IMR-90 (cell line): ENCODE results near the gene STUM. TPM values are rescaled to one million over a fixed set of nuclear protein-coding genes. Genes with fewer than 3 reads are reported as not detected.

Experiments used
- ATAC-seq: fragments of 200-7000 bp; cut with Tn5 transposase; 2 replicates; pipeline ENCODE4 v1.9.1; 2020; ENCODE audit warnings: low read depth, mild to moderate bottlenecking, moderate library complexity
- BruUV-seq: library from RNA; stranded (reverse); fragments of 400-500 nt; replicated peaks from 2 replicates; lab custom pipeline; 2021; lab: Mats Ljungman, UMichigan
- CTCF ChIA-PET: fragments of 300-600 bp; formaldehyde crosslinking; extraction: SDS; loops from one replicate; lab custom pipeline; 2021; ENCODE audit warnings: antibody characterized with exemption; lab: Yijun Ruan, JAX
- POLR2A ChIA-PET: fragments of 300-600 bp; sonication (Branson Sonifier 250); formaldehyde crosslinking; loops from one replicate; lab custom pipeline; 2022; ENCODE audit warnings: antibody characterized with exemption; ENCODE audit not compliant: unreplicated experiment; lab: Charles Lee
- DNase-seq: peaks from one replicate; pipeline ENCODE4 v3.0.0; 2013
- H2AFZ ChIP-seq: replicated peaks from 2 replicates; pipeline ENCODE3; 2013; ENCODE audit warnings: low read length, mild to moderate bottlenecking; ENCODE audit not compliant: poor library complexity
- H2AK5ac ChIP-seq: 2 replicates; pipeline ENCODE4 v1.6.1; 2013; ENCODE audit warnings: low read depth, low read length, inconsistent platforms
- H2AK9ac ChIP-seq: replicated peaks from 2 replicates; pipeline ENCODE3; 2013; ENCODE audit warnings: mild to moderate bottlenecking, low read depth, low read length, moderate library complexity; ENCODE audit not compliant: poor library complexity
- H2BK120ac ChIP-seq: 2 replicates; pipeline ENCODE4 v1.6.1; 2013; ENCODE audit warnings: low read depth, low read length, inconsistent platforms
- H2BK15ac ChIP-seq: 3 replicates; pipeline ENCODE4 v1.6.1; 2013; ENCODE audit warnings: low read depth, low read length, inconsistent platforms
- H2BK20ac ChIP-seq: 2 replicates; pipeline ENCODE4 v1.6.1; 2013; ENCODE audit warnings: low read depth, mild to moderate bottlenecking, inconsistent platforms, low read length, moderate library complexity
- H2BK5ac ChIP-seq: 2 replicates; pipeline ENCODE4 v1.6.1; 2013; ENCODE audit warnings: mild to moderate bottlenecking, low read depth, low read length, inconsistent platforms; ENCODE audit not compliant: poor library complexity, severe bottlenecking
- H3K14ac ChIP-seq: replicated peaks from 2 replicates; pipeline ENCODE4 v1.6.1; 2013; ENCODE audit warnings: low read depth, low read length, inconsistent platforms
- H3K18ac ChIP-seq: 2 replicates; pipeline ENCODE4 v1.6.1; 2013; ENCODE audit warnings: low read depth, low read length, control low read depth
- H3K23ac ChIP-seq: 2 replicates; pipeline ENCODE4 v1.6.1; 2013; ENCODE audit warnings: low read depth, low read length, inconsistent platforms
- H3K27ac ChIP-seq: 2 replicates; pipeline ENCODE4 v1.5.1; 2013; ENCODE audit warnings: mild to moderate bottlenecking, control low read depth, low read length; ENCODE audit not compliant: insufficient read depth
- H3K27me3 ChIP-seq: 2 replicates; pipeline ENCODE4 v1.6.1; 2013; ENCODE audit warnings: low read length; ENCODE audit not compliant: control insufficient read depth, insufficient read depth
- H3K36me3 ChIP-seq: 2 replicates; pipeline ENCODE4 v1.6.1; 2013; ENCODE audit warnings: low read length, mixed read lengths; ENCODE audit not compliant: control insufficient read depth, insufficient read depth
- H3K4ac ChIP-seq: 2 replicates; pipeline ENCODE4 v1.6.1; 2013; ENCODE audit warnings: low read depth, low read length, inconsistent platforms
- H3K4me1 ChIP-seq: 2 replicates; pipeline ENCODE4 v1.6.1; 2013; ENCODE audit warnings: low read length, mixed read lengths; ENCODE audit not compliant: control insufficient read depth, insufficient read depth
- H3K4me2 ChIP-seq: 2 replicates; pipeline ENCODE4 v1.6.1; 2013; ENCODE audit warnings: low read depth, mild to moderate bottlenecking, control low read depth, low read length, moderate library complexity
- H3K4me3 ChIP-seq: 2 replicates; pipeline ENCODE4 v1.5.1; 2013; ENCODE audit warnings: low read depth, mild to moderate bottlenecking, control low read depth, low read length, moderate library complexity; ENCODE audit not compliant: insufficient read depth
- H3K56ac ChIP-seq: 2 replicates; pipeline ENCODE4 v1.6.1; 2013; ENCODE audit warnings: low read length, inconsistent platforms; ENCODE audit not compliant: insufficient read depth; ENCODE audit errors: extremely low read depth
- H3K79me1 ChIP-seq, 2 experiments: 2 replicates each; pipeline ENCODE4 v1.6.1; 2013; ENCODE audit warnings: low read length in 2 of 2, inconsistent platforms in 1 of 2, low read depth in 1 of 2
- H3K9ac ChIP-seq: 2 replicates; pipeline ENCODE4 v1.6.1; 2013; ENCODE audit warnings: low read depth, low read length, control low read depth
- H3K9me1 ChIP-seq: 2 replicates; pipeline ENCODE4 v1.6.1; 2013; ENCODE audit warnings: low read length, inconsistent platforms; ENCODE audit not compliant: insufficient read depth
- H3K9me3 ChIP-seq: 2 replicates; pipeline ENCODE4 v1.6.1; 2013; ENCODE audit warnings: low read length; ENCODE audit not compliant: control insufficient read depth, insufficient read depth
- H4K20me1 ChIP-seq: 2 replicates; pipeline ENCODE4 v1.6.1; 2013; ENCODE audit warnings: low read length, inconsistent platforms; ENCODE audit not compliant: insufficient read depth
- H4K5ac ChIP-seq: 2 replicates; pipeline ENCODE4 v1.6.1; 2013; ENCODE audit warnings: mild to moderate bottlenecking, low read depth, low read length, control low read depth
- H4K8ac ChIP-seq, 2 experiments: 2 replicates each; pipeline ENCODE4 v1.6.1; 2013; ENCODE audit warnings: low read depth in 2 of 2, low read length in 2 of 2, control low read depth in 1 of 2, inconsistent platforms in 1 of 2
- H4K91ac ChIP-seq: 2 replicates; pipeline ENCODE4 v1.6.1; 2013; ENCODE audit warnings: low read depth, low read length, inconsistent platforms; ENCODE audit not compliant: insufficient read depth
- CEBPB ChIP-seq: IDR thresholded peaks from 2 replicates; pipeline ENCODE4 v1.6.1; 2012; ENCODE audit warnings: low read depth, low read length, improper control_type of control experiment
- CHD1 ChIP-seq: IDR thresholded peaks from 2 replicates; pipeline ENCODE4 v1.6.1; 2012; ENCODE audit warnings: low read depth, low read length, improper control_type of control experiment
- CTCF ChIP-seq: conservative IDR thresholded peaks from 2 replicates; pipeline ENCODE4 v1.5.1; 2012; ENCODE audit warnings: mild to moderate bottlenecking, low read depth, low read length, improper control_type of control experiment
- MAFK ChIP-seq: IDR thresholded peaks from 2 replicates; pipeline ENCODE4 v1.6.1; 2012; ENCODE audit warnings: low read depth, low read length, improper control_type of control experiment
- MAZ ChIP-seq: IDR thresholded peaks from 2 replicates; pipeline ENCODE4 v1.6.1; 2012; ENCODE audit warnings: low read depth, mild to moderate bottlenecking, low read length, improper control_type of control experiment, moderate library complexity, borderline replicate concordance
- NFE2L2 ChIP-seq: fragments of 150-350 bp; IDR thresholded peaks from 2 replicates; pipeline ENCODE4 v1.6.1; 2016; ENCODE audit warnings: low read depth, mild to moderate bottlenecking, low read length
- WGBS, 2 experiments: methylation state at CpG; one replicate each; pipeline versions ENCODE4 v1.1.5 to v1.1.7; 2013; ENCODE audit warnings: missing lambda C conversion rate in 2 of 2; ENCODE audit not compliant: insufficient read length in 1 of 2; ENCODE audit errors: extremely low coverage in 2 of 2; 5-methylcytosine and 5-hydroxymethylcytosine counted together
- dilution Hi-C: fragments of 300-500 bp; cut with HindIII; formaldehyde crosslinking; loops from one replicate; pipeline ENCODE4 v1.14.3; 2018; ENCODE audit warnings: low sequenced_read_pairs; ENCODE audit not compliant: unreplicated experiment
- in situ Hi-C: fragments of 300-500 bp; cut with MboI; formaldehyde crosslinking; loops from 3 replicates; pipeline ENCODE4 v1.14.3; 2019; ENCODE audit warnings: low sequenced_read_pairs, inconsistent platforms, mixed read lengths
- intact Hi-C: fragments of 100-400 bp; cut with micrococcal nuclease; formaldehyde crosslinking; loops from 2 replicates; pipeline ENCODE4 v1.10.0; 2022
- polyA plus RNA-seq, 3 experiments: library from polyadenylated mRNA; depleted of rRNA; stranded (reverse); fragments of >200 nt; gene quantifications; 2 replicates each; pipeline ENCODE4 v1.2.3, GENCODE V29; 2012; ENCODE audit warnings: low replicate concordance in 1 of 3
- total RNA-seq: library from RNA; depleted of rRNA; stranded (reverse); fragments of >200 nt; gene quantifications from 2 replicates; pipeline ENCODE4 v1.2.3, GENCODE V29; 2012

The STUM gene
- total and polyA plus RNA-seq, 2 of the 4 experiments (the other 2 are of a cell fraction), result not detected

GRCh38 chr1:226653311-226653921 lies 104.9 kb downstream of the STUM start (continued):
- TF ChIP-seq CEBPB, result no peak

GRCh38 chr1:226654046-226654667 lies 105.6 kb downstream of the STUM start:
- Histone ChIP-seq H4K8ac (peak overlapping the region; percentile 75 to 97), H2BK15ac (peak overlapping the region; percentile 91), H3K56ac (0 out of 2 replicates have a peak overlapping the region, but pooled peaks have one; percentile 4), H3K9me3 (no peaks in the 10 kb centered on the region), H3K4me2 (no peak overlapping the region), H3K36me3 (no peaks in the 10 kb centered on the region; the same call in 1 of the 2 replicates), H3K23ac (0 out of 2 replicates have a peak overlapping the region, but pooled peaks have one; percentile 10), H4K91ac (peak overlapping the region; percentile 95), H2AFZ (peak overlapping the region; percentile 86), H3K9ac (peak overlapping the region; percentile 54), H4K20me1 (no peaks in the 10 kb centered on the region), H3K4me1 (peaks cover 17% of the 10 kb centered on the region), H2BK120ac (peak overlapping the region; percentile 79), H4K5ac (peak overlapping the region; percentile 33), H3K27ac (peak overlapping the region; percentile 30), H2BK20ac (peak overlapping the region; percentile 80), H2BK5ac (no peak overlapping the region), H3K27me3 (no peaks in the 10 kb centered on the region), H3K4ac (peak overlapping the region; percentile 77), H3K4me3 (no peak overlapping the region), H3K9me1 (peaks cover 16% of the 10 kb centered on the region), H3K18ac (peak overlapping the region; percentile 56), H2AK5ac (peak overlapping the region; percentile 87; the same call in 1 of the 2 replicates), H3K79me1 (no peaks in the 10 kb centered on the region), H3K14ac (peak overlapping the region; percentile 79), H2AK9ac (peak overlapping the region; percentile 39)
- ATAC-seq (peak; percentile 59), DNase-seq (peak; percentile 54)
- in situ Hi-C loops (no loop called here), intact Hi-C loops (no loop called here), dilution Hi-C loops (no loop called here)
- 0% methylated on average over 1 of the region's 8 CpGs; no CpG with 5 or more reads in 1 of the 2 experiments for WGBS, 2 experiments
- ChIA-PET CTCF (interaction anchor here (0.5 kb wide), 1 partner anchor 590 kb away, joined by 4 read pairs; no protein-coding TSS in a partner anchor), POLR2A (interaction anchor here (0.7 kb wide), 1 partner anchor 9 kb away, joined by 3 read pairs; no protein-coding TSS in a partner anchor)
- BruUV-seq, result no TSS peak
- TF ChIP-seq MAZ (no peak), CTCF (no peak), MAFK (no peak), CHD1 (no peak), NFE2L2 (no peak)
